ENCODE data around the gene USP12.
"Not testable (repeated sequence)": the region's sequence is repeated elsewhere in the genome, so short reads cannot be mapped to it uniquely, and the experiment has no call there.

USP12 gene

GRCh38 chr13:27083183-27083582 is 88.4 kb downstream of the USP12 start:
- no peak for DNase-seq
- intact Hi-C loops (cut with DNase I), result no loop called here

DNA sequence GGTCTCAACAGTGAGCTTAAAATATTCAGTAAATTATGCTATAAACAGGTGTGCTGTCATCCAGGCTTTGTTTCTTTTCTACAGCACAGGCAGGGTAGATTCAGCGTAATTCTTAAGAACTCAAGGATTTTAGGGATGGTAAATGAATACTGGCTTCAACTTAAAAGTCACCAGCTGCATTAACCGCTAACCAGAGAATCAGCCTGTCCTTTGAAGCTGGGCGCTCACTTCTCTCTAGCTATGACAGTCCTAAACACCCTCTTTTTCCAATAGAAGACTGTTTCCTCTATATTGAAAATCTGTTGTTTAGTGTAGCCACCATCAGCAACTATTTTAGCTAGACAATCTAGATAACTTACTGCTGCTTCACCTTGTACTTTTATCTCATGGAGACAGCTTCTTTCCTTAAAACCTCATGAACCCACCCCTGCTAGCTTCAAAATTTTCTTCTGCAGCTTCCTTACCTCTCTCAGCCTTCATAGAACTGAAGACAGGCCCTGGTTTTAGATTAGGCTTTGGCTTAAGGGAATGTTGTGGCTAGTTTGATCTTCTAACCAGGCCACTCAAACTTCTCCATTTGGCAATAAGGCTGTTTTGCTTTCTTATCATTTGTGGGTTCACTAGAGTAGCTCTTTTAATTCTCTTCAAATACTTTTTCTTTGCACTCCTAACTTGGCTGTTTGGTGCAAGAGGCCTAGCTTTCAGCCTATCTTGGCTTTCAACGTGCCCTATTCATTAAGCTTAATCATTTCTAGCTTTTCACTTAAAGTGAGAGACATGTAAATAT is 89.5 kb downstream of the USP12 start:
- intact Hi-C loops (cut with DNase I), result no loop called here
- no peak for DNase-seq

DNA sequence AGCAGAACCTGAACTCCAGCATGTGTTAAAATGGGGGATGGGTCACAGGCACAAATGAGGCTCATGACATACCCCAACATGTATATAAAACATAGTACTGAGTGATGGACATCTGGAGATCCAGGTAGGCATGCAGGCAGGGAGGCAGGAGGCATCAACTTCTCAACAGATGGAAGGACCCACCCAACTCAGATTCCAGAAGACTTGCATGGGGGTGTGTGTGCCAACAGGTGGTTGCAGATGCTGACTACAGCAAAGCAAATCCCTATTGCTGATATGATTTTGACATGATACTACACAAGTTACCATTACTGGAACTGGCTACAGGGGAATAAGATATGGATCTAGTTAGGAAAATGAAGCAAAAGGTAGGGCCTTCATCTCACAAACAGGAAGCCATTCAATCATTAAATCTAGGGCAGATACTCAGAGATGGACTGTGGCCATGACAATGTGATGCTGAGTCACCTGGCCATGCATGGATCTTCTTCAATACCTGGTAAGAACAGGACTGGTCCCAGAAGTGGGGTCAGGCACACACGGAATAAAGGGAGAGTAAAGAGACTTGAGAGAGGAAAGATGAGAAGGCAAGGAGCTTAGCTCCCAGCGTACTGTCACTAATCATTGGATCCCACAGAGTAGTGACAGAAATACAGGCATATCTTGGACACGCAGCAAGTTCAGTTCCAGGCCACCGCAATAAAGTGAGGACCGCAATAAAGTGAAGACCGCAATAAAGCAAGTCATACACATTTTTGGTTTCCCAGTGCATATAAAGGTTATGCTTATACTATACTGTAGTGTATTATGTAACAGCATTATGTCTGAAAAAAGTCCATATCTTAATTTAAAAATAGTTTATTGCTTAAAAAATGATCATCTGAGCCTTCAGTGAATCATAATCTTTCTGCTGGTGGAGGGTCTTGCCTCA is 91.3 kb downstream of the USP12 start:
- no peak for DNase-seq
- intact Hi-C loops (cut with DNase I), result no loop called here

DNA sequence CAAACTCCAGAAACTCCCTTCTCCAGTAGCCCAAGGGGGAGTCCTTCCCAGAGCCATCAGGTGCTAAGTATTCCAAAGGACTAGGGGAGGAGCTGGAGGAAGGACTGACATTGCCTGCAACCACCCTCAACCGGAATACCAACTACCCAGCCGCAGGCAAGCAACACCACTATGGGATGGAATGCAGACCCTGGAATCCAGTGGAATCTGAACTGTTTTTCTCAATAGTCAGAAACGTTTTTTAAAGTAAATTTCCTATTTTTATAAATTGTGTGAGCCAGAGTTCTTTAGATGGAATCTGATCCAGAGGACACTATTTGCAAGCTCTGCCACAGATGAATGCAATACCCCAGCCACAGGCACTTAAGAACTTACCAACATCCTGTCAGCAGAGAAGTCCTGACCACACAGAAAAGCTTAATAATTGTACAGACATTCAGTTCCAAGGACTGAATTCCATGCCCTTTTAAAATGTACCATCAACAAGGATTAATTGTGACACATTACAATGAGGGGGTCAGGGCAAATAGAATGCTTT is 92.1 kb downstream of the USP12 start:
- intact Hi-C loops (cut with DNase I), result no loop called here
- DNase-seq, result no peak

DNA sequence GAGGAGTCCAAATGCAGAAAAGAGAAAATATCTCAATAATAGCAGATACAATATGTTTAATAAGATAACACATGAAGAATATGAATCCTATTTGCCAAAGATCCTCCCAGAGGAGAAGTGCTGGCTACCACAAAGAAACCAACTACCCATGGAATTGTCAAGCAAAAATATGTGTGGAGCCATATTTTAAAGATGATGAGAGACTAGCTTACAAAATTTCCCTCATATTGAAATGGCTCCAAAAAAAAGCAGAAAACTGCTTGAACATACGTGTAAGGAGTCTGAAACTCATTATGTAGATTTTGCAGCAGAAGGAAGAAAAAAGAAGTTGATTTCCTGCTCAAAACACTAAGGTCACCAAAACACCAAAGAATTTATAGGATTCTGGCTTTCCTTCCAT is 94.2 kb downstream of the USP12 start:
- no peak for DNase-seq
- intact Hi-C loops (cut with DNase I), result no loop called here

GRCh38 chr13:27076421-27076820 is 95.2 kb downstream of the USP12 start:
- intact Hi-C loops (cut with DNase I), result no loop called here
- no peak for DNase-seq

GRCh38 chr13:27073186-27073585 is 98.4 kb downstream of the USP12 start:
- no peak for DNase-seq
- intact Hi-C loops (cut with DNase I), result no loop called here

DNA sequence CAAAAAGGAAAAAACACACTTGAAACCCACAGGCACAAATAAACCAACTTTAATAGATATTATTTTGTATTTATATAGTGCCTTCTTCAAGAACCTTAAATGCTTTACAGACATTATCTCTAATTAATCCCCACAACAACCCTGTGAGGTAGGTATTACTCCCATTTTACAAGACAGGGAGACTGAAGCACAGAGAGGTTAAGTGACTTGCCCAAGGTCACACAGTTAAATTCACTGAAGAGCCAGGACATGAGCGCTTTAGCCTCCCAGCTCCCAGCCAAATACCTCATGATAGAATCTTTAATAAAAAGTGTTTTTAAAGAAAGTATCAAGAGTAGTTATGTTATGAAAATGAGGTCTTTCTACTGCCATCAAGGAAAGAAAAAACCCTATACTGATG is 105.5 kb downstream of the USP12 start:
- DNase-seq; intact Hi-C loops (cut with DNase I): not testable (repeated sequence)

DNA sequence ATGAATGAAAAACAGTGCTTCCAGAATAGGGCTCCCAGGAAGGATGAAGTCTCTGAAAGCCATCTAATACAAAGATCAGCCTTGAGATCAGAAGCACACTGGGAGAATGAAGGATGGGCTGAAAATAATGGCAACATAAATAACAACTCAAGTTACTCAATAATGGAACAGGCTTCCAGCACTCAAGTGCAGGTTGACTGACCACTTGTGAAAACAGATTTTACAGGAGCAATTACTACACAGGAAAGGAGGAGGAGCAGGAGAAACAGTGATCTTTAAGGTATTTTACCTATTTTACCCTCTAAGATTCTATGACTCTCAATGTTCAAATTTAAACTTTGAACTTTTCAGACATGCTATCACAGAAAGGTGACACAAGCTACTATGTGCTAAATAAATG is 106.0 kb downstream of the USP12 start:
- no peak for DNase-seq
- intact Hi-C loops (cut with DNase I), result no loop called here

GRCh38 chr13:27064252-27064995 is 107.2 kb downstream of the USP12 start:
- intact Hi-C loops (cut with DNase I), result no loop called here
- no peak for DNase-seq

GRCh38 chr13:27057817-27058216 is 113.8 kb downstream of the USP12 start:
- DNase-seq, result no peak
- intact Hi-C loops (cut with DNase I), result no loop called here

DNA sequence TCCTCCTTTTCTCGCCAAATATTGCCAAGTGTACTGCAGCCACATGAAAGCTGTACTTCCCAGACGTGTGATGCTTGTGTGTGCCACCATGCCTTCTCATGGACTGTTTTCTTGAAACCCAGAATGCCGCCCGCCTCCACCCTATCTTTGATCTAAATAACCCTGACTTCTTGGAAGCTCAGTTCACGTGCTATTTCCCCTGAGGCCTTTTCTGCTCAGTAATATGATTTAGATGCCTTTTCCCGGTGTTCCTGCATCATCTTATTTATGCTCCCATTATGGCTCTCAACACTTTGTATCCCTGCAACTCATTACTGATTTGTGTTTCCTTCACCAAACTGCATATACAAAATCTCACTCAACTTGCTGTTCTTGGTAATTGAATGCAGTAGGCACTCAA is 116.1 kb downstream of the USP12 start:
- intact Hi-C loops (cut with DNase I), result no loop called here
- DNase-seq, result no peak

DNA sequence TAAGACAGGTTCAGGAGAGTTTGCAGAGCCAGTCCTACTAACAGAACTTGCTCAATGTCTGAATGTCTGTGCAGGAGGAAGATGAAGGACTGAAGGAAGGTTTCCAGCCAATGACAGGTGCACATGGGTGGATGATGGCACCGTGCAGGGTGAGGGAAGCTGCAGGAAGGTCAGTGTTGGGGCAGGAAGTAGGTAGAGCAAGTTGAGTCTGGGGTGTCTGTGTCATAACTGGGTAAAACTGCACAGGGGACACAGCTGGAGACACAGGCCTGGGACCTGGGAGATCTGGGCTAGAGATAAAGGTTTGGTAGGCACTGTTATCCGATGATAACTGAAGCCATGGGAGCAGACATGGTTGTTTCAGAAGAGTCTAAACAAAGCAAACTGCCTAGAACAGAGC is 116.9 kb downstream of the USP12 start:
- intact Hi-C loops (cut with DNase I), result no loop called here

GRCh38 chr13:27053902-27054595 is 117.6 kb downstream of the USP12 start:
- no peak for DNase-seq
- intact Hi-C loops (cut with DNase I), result no loop called here

More for the DNA sequence above, 116.9 kb downstream of the USP12 start:
- DNase-seq, result no peak

- intact Hi-C loops (cut with DNase I), result no loop called here
- no peak for DNase-seq
Observed at GRCh38 chr13:27053210-27053884, 118.3 kb downstream of the USP12 start.

DNA sequence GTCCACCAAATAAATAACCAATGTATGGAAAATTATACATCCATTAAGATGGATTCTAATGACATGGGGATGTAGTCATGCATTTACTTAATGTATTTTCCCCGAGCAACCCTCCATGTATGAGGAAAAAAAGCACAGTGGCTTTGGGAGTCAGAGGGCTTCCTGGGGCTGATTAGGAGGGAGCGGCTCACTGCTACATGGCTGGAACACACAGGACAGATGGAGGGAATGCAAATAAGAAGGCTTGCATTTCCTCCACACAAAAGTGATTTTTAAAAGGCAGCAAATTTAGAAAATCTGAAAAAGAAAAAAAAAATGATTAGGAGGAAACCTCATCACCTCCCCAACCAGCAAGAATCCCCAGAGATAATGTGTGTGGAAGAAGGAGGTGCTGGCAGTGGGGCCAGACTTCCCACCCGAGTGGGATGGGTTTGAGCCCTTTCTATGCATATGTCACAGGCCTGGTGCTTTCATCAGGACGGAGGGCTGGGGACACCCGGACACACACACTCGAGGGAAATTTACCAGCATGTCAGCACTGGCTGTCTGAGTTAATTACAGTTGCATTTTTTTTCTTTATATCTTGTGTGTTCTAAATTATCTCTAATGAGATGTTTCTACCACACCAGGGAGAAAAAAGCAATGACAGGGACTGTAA is 118.9 kb downstream of the USP12 start:
- intact Hi-C loops (cut with DNase I), result no loop called here
- DNase-seq, result no peak

DNA sequence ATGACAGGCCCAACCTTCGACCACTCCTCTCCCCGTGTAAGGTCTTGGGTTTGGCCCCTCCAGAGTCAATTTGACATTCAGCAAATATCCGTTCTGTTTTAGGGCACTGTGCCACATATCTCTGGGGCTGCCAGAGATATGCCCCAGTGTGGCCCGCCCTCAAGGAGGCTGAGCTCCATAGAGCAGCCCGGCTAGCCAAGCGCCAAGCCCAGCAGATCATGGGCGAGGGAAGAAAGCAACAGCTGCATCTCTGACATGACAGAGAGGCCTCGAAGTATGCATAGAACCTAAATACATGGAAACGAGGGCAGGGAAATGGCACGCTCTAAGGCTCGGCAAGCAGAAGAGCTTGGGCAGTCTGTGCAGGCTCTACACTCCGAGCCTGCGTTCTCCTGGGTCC is 124.5 kb downstream of the USP12 start:
- intact Hi-C loops (cut with DNase I), result loop anchor here (10.0 kb wide), 1 partner anchor 128 kb away; the partner anchor contains the start of gene USP12
- DNase-seq, result no peak

- intact Hi-C loops (cut with DNase I), result loop anchor here (5.0 to 10.0 kb wide), 2 partner anchors 58 to 130 kb away; partner anchors contain the start of gene USP12
- no peak for DNase-seq
Observed at GRCh38 chr13:27044837-27045570, 126.6 kb downstream of the USP12 start.
